Measurements from ENCODE around the gene STPG3. TPM values are rescaled to one million over a fixed set of nuclear protein-coding genes. Genes with fewer than 3 reads are reported as not detected.
A peak's percentile ranks its signal among the peaks of the same experiment; 100 is the strongest.

The STPG3 gene
- total RNA-seq, 1 donor from 2014 or later, result not detected

DNA sequence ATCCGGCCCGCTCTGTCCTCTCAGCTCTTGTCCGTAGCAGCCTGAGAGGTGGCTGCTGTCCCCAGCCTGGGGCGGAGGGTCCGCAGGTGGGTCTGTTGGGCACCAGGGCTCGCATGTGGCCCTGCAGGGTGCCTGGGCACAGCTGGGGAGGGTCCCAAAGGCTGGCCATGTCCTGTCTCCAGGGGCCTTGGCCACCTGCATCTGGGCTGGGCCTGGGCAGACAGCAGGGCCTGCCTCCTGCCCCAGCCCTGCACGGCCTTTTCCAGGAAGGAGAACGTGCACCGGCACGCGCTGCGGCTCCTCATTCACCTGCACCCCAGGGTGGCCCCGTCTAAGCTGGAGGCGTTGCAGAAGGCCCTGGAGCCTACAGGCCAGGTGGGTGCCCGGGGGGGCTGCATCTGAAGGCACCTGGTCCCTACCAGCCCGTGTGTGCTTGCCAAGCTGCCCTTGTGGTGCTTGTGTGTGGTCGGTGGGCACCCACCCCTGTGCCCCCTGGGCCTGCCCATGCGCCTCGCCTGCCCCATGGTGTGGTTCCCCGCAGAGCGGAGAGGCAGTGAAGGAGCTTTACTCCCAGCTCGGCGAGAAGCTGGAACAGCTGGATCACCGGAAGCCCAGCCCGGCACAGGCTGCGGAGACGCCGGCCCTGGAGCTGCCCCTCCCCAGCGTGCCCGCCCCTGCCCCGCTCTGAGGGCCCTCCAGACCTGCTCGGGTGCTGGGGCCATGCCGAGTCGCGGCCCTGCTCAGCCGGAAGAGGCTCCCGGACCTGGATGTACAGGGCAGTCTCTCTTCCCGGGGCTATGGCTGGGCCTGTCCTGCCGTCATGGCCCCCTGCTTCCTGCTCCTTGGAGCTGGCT is 21.4 kb downstream of the STPG3 start:
- ATAC-seq (no peak), DNase-seq (ENCODE audit: low spot score) (no peak)
- intact Hi-C loops (cut with DNase I), result no loop called here

DNA sequence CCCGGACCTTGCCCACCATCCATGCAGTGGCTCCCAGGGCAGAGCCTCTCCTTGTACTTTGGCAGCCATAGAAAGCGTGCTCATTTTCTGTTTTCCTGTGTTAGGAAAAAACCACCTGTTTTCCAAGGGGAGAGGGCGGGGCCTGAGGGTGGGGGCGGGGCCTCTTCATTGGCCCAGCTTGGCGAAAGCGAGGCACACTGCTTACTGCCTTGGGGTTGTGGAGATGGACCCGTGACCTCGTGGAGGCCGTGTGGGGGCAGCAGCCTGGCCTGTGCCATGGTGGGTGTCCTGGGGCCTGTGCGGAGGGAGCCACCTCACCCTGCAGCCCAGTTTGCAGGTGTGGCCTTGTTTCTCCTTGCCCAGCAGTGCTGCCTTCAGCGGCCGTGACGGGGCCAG is 22.0 kb downstream of the STPG3 start:
- DNase-seq (ENCODE audit: low spot score), result no peak
- no peak for ATAC-seq

DNA sequence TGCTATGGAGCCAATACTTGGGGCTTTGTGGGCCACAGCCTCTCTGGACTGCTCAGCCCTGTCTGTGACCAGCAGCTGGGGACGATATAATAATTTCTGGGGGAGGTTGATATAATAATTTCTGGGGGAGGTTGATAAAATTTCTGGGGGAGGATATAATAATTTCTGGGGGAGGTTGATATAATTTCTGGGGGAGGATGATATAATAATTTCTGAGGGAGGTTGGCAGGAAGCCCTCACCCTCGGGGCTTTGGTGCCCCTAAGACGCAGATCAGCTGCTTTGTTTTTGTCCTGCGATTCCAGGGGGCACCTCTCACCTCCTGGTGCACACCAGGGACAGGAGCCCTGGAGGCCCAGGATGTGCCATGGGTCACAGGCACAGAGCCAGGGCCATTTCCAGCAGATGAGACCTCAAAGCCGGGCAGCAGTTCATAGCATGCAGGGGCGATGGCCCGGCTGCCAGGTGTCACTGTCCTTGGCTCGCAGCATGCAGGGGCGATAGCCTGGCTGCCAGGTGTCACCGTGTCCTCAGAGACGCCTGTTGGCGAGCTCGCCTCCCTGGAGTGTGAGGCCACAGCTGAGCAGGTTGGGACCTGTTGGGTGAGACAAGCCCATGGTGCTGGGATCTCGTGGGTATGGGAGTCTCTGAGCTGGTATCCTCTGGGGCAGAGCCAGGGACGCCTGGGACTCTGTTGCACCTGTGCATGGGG is 22.7 kb downstream of the STPG3 start:
- no peak for ATAC-seq
- intact Hi-C loops (cut with DNase I), result no loop called here
- DNase-seq (ENCODE audit: low spot score), result no peak

More for the DNA sequence above, 22.0 kb downstream of the STPG3 start:
- intact Hi-C loops (cut with DNase I), result no loop called here

DNA sequence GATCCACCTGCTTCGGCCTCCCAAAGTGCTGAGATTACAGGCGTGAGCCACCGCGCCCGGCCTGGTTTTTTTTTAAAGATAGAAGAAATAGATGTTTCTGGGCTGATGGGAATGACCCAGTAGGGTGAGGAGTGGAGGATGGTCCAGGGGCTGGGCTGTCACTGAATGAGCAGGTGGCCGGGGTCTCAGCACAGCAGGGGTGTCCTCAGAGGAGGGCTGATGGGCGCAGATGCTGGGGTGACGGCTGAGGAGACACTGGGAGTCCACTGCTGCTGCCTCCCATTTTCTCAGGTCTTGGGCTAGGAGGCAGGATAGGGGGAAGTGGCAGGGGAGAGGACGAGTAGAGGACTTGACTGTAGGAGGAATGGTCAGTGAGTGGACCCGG is 24.1 kb downstream of the STPG3 start:
- intact Hi-C loops (cut with DNase I), result no loop called here
- DNase-seq (ENCODE audit: low spot score), result no peak
- no peak for ATAC-seq

DNA sequence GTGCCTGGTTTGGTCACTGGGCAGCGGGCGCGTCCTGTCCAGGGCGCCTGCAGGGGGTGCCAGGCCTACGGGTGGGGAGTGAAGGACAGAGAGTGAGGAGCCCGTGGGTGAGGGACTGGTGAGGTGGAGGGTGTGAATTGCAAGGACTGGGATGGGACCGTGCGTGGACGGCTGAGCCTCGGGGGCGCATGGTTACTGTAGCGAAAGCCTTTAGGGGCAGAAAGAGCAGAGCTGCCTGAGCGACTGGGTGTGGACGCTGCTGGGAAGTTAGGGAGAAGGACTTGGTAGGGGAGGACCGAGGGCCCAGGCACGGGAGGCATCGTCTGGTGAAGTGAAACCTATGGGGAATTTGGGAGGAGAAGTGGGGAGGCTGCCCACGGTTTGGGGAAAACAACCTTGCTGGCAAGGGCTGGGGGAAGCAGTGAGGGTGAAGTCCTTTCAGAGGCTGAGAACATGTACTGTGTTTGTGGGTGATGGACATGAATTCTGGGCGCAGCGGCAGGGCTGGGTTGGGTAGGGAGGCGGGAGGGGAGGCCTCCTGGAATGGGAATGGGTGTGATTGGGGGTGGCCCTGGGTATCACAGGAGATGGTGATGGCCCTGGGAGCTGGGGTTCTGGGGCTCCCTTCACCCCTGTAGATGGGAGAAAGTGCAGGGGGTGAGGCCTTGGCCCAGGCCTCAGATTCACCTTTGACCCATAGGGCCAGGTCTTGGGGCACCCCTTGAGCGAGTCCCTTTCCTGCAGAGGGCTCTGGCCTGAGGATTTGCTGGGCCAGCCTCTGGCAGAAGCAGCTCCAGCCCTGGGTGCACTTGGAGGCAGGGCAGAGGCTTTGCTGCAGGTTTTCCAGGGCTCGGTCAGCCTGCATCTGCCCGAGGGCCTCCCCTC is 24.7 kb downstream of the STPG3 start:
- ATAC-seq, result no peak
- DNase-seq (ENCODE audit: low spot score), result no peak

DNA sequence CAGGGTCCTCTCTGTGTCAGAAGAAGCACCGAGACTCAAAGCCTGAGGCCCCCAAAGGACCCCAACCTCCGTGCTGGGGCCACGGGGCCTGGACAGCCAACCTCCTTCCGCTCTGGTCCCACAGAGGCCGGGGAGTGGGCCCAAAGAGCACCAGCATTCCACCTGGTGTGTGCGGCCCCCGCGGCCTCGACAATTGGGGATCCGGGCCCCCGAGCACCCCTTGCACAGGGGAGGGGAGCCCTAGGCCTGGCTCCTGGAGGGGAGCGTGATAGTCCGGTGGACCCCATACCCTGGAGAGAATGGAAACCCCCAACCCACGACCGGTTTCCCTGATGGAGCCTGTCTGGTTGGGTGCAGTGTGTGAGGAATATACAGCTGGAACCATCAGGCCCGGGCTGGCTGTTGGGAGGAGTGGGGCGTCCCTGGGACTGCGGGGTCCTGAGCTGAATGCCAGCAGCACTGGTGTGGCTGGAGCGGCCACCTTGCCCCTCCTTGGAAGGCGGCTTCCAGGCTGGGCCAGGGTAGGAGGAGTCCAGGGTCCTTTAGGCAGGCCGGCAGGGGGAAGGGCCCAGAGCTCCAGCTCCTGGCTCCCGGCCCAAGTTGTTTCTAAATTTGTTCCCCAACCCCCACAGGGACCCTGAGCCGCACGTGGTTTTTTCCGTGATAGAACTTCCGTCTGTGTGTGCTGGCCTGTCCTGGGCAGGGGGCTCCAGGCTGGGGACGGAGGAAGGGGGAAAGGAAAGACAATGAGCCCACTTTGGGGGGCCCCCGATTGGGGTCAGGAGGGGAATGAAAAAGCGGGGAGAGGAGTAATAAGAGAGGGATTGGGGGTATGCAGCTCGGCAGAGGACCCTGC is 25.6 kb downstream of the STPG3 start:
- intact Hi-C loops (cut with DNase I), result no loop called here
- peak; percentile 81 for ATAC-seq
- peak; percentile 81 for DNase-seq (ENCODE audit: low spot score)

More for the DNA sequence above, 24.7 kb downstream of the STPG3 start:
- intact Hi-C loops (cut with DNase I), result no loop called here

DNA sequence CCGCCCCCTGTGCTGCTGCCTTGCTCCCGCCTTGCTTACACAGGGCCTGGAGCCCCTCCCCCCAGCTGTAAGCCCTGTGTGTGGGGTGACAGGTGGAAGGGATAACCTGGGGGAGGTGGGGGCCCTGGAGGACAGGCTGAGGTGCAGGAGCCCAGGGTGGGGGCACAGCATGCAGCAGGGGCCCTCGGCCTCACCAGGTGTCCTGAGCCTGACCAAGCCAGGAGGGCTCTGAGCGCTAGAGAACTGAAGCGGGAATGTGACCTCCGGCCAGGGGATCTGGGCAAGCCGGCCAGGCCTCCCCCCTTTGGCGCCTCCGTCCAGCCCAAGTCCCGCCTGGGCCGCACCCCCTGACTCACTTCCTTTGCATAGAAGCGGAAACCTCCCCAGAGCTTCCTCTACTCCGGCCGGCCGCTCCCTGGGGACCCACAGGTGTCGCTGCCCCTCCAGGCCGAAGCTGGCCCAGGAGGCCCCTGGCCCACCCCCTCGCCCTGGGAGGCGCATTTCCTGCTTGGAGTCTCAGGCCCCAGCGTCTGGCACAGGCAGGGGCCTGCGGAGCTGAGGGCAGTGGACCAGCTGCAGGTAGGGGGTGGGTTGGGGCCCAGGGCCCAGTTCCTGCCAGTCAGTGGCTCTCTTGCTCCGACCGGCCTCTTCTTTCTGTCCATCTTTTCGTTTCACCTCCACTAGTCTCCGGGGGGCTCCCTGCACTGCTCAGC is 26.4 kb downstream of the STPG3 start, which contains the start of gene TOR4A:
Gene TOR4A, plus strand, starts transcription at position 398 of the 713 bp plus-strand sequence. CDS start 964 bp downstream, outside the sequence.
- peak; percentile 73 for ATAC-seq
- intact Hi-C loops (cut with DNase I), result no loop called here
- peak; percentile 82 for DNase-seq (ENCODE audit: low spot score)

DNA sequence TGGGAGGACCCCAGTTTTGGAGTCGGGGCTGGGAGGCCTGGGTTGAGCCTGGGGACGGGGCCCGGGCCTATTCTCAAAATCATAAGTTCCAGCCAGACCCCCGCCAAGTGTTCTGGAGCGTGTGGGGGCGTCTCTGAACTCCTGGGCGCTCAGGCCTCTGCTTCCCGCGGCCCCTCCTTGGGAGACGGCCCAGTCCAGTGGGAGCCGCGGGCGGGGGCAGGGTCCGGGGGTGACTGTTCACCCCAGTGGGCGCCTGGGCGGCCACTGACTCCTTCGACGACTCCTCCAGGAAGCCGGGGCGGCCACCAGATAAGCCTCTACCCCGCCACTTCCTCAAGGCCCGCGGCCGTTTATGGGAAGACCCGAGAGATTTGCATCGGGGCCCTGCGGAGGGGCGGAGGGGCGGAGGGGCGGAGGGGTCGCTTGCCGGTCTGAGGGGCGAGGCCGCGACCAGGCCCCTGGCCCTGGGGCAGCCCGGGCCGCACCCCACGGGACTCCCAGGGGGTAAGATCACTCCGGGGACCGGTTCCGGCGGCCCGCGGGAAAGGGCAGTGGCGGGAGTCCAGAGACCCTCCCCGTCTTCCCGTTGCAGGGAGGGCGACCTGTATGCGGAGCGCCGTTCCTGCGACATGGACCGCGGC is 27.1 kb downstream of the STPG3 start:
- ATAC-seq (no peak), DNase-seq (ENCODE audit: low spot score) (no peak)
- intact Hi-C loops (cut with DNase I), result no loop called here

DNA sequence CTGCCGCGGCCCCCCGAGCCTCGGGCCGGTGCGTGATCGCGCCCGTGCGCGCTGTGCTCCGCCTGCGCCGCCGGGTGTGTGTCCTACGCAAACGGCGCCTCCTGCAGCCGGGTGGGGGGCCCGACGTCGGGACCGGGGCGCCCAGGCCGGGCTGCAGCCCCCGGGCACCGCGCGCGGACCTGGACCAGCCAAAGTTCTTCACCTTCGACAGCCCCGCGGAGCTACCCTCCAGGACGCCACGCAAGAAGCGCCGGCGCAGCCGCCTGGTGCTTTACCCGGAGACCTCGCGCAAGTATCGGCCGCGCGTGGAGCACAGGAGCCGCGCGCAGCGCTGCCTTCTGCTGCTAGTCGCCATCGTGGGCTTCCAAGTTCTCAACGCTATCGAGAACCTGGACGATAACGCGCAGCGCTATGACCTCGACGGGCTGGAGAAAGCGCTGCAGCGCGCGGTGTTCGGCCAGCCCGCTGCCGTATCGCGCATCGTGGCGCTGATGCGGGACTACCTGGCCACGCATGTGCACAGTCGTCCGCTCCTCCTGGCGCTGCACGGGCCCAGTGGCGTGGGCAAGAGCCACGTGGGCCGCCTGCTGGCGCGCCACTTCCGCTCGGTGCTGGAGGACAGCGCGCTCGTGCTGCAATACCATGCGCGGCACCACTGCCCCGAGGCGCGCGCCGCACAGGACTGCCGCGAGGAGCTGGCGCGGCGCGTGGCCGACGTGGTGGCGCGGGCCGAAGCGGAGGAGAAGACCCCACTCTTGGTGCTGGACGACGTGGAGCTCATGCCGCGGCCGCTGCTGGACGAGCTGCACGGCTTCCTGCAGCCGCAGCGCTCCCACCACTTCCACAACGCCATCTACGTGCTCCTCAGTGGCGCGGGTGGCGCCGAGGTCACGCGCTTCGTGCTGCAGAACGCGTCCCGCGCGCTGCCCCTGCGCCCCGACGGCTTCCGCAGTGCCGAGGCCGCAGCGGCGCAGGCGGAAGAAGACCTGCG is 27.9 kb downstream of the STPG3 start:
- intact Hi-C loops (cut with DNase I), result no loop called here
- ATAC-seq, result no peak
- no peak for DNase-seq (ENCODE audit: low spot score)

DNA sequence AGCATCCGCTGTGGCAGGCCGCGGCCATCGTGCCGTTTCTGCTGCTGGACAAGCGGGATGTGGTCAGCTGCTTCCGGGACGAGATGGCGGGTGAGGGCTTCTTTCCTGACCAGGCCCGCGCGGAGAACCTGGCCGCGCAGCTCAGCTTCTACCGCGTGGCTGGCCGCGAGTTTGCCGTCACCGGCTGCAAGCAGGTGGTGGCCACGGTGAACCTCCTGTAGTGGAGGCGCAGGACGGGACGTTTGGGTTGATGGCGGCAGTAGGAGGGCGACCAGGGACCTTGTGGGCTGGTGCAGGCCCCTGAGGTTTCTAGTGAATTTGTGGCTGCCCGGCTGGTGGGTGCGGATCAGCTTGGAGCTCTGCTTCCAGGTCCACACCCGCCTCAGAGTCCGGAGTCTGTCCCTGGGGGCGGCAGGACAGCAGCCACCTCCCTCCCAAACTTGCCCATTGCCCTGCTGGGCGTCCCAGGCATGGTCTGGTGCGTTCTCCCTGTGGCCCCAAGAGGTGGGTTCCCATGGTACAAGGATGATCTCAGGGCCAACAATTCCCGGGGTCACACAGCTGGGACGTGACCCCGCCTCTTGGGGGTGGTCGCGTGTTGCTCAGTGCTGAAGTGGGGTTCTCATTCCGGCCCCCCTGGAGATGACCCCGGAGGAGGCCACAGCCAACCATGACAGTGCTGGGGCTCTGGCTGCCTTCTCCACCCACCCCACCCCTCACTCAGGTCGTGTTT is 28.8 kb downstream of the STPG3 start:
- intact Hi-C loops (cut with DNase I), result no loop called here
- ATAC-seq (no peak), DNase-seq (ENCODE audit: low spot score) (no peak)

DNA sequence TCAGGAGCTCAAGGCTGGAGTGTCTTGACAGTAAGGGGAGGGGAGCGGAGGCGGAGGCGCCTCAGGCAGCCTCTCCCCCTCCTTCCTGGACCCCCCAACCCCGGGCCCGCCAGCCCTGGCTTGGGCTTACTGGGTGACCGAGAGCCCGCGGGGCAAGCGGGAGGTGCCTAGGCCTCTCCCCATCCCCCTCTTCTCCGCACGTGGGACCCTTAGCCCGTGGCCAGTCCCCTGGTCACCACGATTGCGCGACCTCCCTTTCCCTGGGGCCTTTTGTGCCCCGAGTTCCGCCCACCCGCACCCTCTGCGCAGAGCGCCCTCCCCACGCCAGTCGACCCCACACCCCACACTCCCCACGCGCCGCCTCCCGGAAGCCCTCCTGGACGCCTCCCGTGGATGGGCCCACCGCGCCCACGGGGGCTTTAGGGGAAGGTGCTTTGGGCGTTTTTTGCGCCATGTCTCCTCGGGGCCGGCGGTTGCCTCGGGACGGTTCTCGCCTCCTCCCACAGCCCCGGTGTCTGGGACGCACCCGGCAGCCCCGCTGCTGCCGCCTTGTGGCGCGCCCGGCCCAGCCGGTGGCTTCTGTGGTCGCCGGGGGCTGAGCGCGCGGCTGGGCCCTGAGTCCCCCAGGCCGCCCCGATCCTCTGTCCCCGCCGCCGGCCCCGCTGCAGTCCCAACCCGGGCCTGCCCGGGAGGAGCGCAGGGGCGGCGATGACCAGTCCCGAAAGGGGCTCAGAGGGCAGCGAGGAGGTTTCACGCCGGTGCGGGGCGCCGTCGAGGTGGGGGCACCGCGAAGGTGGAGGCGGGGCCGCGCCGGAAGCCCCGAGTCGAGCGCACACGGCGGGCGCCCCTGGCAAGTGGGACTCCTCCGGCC is 29.6 kb downstream of the STPG3 start:
- DNase-seq (ENCODE audit: low spot score) (no peak), ATAC-seq (no peak)
- intact Hi-C loops (cut with DNase I), result no loop called here

DNA sequence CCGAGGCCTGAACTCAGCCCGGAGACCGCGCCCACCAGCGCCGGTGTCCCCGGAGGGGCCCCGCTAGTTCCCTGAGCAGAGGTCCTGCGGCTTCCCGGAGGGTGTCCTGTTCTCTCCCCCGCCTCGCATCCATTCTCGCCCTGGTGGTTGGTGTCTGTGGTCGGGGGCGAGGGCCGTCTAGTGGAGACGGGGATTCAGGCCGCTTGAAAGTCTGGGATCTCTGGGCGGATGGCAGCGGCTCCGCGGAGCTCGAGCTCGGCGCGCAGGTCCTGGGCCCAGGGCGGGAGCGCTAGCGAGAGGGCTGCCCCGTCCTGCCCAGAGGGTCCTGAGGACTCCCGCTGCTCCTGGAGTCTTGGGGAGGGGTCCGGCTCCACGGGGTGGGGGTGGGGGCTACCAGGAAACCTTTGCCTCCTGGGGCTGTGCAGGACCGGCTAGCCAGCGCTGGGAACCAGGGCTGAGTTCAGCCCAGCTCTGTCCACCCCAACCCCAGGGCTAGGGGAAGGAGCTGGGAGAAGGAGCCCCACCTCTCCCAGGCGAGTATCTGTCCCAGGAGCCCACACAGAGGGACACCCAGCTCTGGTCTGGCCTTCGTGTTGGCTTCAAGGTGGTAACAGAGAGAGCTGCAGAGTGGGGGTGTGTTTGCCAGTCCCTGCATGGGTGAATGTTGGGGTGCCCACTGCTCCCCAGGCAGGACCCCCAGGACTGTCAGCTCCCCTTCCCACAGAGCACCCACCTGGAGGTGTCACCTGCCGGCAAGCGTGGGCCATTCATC is 30.4 kb downstream of the STPG3 start:
- no peak for ATAC-seq
- intact Hi-C loops (cut with DNase I), result no loop called here
- DNase-seq (ENCODE audit: low spot score), result no peak

DNA sequence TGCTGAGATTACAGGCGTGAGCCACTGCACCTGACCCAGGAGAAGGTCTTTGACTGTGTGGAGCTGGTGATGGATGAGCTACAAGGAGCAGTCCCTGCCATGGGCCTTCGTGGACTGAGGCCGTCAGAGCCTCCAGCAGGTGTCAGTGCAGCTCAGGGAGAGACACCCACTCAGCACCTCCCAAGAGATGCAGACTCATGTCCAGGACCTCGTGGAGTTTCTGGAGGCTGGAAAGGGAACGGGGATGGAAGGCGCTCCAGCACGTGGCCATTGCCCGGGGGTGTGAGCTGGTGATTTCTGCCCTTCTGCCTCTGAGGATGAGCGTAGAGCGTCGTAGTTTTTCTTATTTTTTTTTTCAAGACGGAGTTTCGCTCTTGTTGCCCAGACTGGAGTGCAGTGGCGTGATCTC is 35.9 kb downstream of the STPG3 start:
- intact Hi-C loops (cut with DNase I), result no loop called here
- DNase-seq (ENCODE audit: low spot score), result no peak
- ATAC-seq, result peak; percentile 59

DNA sequence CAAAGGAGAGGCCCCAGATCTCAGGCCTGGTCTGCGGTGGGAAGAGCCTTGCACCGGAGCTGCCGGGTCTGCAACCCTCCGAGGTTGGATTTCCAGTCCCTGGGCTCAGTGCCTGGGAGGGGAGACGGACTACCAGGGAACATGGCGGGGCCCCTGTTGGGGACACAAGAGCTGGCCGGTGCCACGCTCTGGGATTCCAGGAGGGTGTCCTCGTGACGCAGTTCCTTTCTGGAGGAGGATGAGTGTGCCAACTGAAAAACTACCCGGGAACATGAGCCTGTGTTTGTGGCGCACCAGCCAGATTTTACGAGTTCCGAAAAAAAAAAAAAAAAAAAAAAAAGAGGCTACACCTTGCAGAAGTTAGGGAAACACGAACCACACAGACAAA is 42.0 kb downstream of the STPG3 start:
- DNase-seq (ENCODE audit: low spot score) (no peak), ATAC-seq (no peak)
- intact Hi-C loops (cut with DNase I), result no loop called here

Data from sciatic nerve (tissue), 2 donors.